ENCODE measurements around the gene IQCH.
"Not testable (repeated sequence)": the region's sequence is repeated elsewhere in the genome, so short reads cannot be mapped to it uniquely, and the experiment has no call there.

IQCH gene

DNA sequence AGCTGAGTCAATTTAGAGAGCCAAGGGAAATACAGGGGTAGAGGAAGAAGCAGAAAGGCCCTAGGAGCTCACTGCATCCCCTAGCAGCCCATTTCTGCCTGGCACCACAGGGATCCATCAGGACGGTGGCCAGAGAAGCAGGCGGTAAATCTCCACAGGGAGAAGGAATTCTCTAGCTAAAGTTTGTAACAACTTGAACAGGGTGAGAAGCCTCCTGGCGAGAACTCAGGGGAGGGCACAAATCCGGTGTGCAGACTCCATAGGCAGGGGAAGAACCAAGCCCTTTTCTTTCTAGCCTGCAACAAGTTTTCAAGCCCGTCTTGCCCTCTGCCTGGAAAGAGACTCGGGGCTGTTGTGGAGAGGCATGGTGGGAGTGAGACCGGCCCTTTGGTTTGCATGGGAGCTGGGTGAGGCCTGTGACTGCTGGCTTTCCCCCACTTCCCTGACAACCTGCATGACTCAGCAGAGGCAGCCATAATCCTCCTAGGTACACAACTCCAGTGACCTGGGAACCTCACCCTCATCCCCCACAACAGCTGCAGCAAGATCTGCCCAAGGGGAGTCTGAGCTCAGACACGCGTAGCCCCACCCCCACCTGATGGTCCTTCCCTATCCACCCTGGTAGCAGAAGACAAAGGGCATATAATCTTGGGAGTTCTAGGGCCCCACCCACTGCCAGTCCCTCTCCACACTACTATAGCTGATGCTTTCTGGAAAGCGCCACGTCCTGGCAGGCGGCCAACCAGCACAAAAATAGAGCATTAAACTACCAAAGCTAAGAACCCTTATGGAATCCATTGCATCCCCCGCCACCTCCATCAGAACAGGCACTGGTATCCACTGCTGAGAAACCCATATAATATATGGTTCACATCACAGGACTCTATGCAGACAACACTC is 182.0 kb downstream of the IQCH start:
- not testable (repeated sequence) for DNase-seq

DNA sequence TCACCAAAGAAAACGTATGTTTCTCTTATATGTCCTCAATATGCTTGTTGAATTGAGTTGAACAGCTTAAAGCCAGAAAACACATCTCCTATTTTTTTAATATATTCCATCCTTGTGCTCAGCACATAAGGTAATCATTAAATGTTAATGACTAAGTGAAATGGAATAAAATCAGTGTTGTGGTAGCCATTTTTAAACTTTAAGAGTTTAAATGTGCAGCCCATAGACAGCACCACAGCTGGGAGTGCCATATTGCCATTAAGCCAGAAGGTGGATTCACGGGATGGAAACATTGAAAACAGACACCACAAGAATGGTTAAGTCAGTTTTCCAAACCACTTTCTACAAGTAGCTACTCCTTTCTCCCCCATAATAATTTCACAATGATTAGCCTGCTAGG is 189.5 kb downstream of the IQCH start:
- DNase-seq = no peak

DNA sequence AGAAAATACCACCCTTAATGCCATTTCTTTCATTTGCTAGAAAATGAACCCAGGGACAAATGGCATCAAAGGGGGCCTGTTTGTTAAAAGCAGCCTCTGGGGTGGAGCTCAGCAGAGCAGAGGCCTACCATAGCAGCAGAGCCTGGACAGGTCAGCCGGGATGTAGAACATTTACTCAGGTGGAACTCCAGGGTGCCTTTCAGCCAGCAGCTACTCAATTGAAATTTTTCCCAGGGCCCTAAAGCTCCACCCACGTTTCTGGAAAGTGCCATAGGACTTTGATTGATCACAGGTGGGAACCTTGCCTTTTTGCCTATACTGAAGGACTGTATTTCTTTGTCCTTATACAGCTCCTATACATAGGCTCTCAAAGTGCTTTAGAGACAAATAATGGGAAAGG is 191.9 kb downstream of the IQCH start:
- DNase-seq = no peak

DNA sequence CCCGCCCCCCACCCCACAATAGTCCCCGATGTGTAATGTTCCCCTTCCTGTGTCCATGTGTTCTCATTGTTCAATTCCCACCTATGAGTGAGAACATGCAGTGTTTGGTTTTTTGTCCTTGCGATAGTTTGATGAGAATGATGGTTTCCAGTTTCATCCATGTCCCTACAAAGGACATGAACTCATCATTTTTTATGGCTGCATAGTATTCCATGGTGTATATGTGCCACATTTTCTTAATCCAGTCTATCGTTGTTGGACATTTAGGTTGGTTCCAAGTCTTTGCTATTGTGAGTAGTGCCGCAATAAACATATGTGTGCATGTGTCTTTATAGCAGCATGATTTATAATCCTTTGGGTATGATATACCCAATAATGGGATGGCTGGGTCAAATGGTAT is 193.8 kb downstream of the IQCH start:
- not testable (repeated sequence) for DNase-seq

DNA sequence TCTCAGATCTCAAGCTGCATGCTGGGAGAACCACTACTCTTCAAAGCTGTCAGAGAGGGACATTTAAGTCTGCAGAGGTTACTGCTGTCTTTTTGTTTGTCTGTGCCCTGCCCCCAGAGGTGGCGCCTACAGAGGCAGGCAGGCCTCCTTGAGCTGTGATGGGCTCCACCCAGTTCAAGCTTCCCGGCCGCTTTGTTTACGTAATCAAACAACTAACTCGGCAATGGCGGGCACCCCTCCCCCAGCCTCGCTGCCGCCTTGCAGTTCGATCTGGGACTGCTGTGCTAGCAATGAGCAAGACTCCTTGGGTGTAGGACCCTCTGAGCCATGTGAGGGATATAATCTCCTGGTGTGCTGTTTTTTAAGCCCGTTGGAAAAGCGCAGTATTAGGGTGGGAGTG is 199.1 kb downstream of the IQCH start:
- DNase-seq = not testable (repeated sequence)

DNA sequence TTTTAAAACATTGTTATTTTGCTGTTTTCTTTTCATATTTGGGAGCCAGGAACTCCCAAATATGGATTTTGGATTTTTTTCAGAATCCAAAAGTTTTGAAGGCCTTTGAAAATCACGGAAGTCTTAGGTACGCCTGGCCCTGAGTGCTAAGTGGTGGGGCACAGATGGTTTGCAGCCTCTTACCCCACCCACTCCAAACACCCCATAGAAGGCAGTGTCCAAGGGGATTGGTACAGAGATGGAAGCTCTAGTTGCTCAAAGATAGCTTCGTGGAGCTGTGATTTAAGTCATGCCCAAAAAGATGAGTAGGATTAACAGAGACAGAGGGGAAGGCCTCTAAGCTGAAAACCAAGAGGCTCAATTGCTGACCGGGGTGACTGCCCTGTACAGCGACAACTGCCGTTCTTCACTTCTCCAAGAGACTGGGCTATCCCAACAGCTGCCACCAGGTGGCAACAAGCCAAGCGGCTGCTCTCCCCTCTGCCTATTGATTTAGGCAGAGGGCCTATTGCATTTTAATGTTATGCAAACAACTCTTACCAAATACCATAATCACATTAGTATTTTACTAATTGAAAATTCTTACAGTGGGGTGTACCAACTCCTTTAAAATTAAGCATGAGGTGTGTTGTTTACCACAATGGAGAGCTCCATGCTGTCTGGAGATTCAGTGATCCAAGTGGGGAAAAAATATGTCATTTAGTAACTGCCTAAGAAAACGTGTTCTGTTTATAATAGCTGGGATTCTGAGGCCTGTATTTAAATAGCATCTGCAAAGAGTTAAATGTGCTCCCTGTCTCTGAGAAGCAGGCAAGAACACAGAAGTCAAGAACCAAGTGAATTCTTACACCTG is 202.3 kb downstream of the IQCH start:
- DNase-seq = peak in 50 of 56 donors; percentile 7 to 87 (median 46)

DNA sequence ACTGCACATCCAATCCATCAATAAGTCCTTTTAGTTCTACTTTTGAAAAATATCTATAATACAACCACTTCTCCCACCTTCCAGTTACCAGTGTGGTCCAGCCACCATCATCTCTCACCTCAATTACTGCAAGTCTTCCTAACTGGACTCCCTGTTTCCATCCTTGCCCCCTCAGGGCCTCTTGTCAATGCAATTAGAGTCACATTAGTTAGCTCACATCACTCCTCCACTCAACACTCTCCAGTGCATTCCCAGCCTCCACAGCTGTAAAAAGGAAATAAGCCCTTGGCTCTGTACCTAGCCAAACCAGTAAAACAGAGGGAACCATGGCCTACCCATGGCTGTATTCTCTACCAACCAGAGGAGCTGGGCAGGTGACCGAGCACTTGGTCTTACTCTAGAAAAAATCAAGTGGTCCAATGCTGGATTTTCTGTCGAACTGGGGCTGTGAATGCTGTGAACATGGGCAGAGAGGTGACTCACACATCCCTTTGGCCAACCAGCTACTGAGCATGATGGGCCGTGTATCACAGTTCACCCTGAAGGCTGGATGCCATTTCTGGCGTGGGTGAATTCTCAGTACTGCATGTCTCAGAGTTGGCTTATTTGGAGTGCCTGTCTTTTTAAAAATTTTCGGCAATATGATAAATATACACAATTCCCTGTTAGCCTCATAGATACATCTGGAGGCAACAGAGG is 203.9 kb downstream of the IQCH start:
- DNase-seq = no peak

DNA sequence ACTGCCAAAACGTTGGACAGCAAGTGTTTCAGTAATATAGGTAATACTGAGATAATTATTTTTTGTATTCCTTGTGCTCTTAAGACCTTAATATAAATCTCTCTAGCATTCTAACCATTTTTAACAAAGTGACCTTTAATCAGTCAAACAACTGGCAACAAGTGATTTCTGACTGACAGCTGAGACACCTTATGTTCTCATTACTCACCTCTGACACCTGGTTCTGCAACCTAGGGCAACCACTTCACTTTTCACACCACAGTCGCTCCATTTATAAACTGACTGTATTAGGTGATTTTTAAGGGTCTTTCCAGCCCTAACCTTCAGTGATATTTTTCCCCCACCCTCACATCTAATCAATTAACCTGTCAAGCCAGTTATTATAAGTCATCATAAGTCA is 205.9 kb downstream of the IQCH start:
- no peak for DNase-seq

DNA sequence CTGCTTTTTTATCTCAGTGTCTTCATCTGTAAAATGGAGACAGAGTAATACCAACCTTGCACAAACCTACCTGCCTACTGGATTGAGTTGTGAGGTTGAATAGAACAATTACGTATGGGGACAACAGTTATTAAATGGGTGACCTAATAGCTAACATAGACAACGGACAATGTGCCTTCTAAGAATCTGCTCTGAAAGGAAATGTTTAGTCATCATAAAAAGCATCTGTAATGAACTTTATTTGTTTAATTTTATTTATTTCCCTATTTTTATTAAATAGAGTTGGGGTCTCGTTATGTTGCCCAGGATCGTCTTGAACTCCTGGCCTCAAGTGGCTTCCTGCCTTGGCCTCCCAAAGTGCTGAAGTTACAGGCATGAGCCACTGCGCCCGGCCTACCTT is 207.1 kb downstream of the IQCH start:
- no peak for DNase-seq

DNA sequence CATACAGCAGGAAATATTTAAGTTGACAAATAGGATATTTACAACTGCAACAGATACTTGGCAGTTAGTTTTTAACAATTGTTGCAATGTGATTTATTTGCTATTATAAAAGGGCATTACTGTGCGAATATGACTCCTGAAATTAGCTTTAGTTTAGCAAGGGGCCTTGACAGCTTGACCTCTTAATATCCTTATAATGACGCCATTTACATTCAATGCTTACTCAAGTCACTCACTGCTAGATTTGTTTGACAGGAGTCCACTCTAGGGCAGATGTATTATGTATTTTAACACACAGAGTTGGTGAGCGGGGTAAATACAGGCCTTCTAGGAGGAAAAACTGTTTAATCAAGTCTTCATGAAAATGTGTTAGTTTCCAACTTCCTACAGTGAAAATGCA is 208.3 kb downstream of the IQCH start:
- DNase-seq = no peak

DNA sequence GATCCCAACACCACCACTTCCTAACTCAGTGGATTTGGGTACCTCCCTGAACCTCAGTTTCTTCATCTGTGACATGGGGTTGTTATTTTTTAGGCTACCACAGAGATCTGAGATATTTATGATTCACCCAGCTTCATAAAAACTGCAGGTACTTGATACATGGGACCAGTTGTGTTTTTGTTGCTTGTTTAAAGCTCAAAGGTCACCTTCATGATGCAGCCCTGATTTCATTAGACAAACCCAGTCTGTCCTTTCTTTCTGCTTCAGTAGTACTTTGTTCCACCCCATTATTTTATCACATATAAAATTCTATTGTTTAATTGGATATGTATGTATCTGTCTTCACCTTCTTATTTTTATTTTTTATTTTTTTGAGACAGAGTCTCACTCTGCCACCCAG is 208.9 kb downstream of the IQCH start:
- DNase-seq = no peak

DNA sequence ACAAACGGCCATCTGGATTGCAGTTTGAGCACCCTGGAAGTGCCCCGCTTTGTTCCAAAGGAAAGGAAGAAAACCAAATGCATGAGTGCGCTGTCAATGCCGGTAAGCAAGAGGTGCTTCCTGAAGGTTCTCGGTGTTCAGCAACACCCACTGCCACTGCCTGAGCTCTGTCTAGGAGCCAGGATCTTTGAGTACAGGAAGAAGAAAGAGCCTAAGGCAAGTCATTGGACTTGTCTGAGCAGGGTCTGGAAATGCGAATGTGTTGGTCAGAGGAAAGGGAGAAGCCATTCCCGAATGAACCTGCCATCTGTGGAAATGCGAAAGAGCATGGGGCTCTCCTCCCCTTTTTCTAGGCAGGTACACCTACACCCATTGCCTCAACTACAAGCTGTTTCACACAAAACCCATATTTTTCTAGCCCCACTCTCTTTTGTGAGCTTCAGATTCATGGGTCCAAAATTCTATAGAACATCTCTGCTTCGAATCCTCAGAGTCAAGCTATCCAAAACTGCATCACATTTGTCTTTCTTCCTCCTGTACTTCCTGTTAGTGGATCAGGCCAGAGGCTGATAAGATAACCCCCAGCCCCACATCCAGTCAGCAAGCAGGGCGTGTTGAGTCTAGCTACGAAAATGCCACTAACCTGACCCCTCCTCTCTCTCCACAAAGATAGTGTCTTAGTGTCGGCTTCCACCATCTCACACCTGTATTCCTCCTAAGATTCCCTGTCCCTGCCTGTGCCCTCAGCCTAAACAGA is 210.8 kb downstream of the IQCH start:
- DNase-seq = no peak

DNA sequence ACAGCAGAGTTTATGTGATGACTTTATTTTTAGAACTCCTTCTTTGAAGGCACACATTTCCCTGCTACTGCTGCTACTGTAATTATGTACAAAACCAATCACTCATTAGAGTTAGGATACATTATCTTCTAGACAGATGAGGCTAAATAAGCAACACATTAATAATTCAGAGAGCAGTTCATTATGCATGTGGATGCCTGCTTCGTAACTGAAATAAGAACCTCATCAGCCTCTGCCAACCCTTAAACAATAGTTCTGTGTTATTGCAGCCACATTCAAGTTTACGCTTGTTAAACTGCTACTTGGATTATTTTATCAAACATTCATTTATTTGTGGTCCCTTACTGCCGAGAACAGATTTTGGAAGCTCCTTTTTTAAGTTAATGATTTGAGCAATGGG is 213.8 kb downstream of the IQCH start:
- no peak for DNase-seq

DNA sequence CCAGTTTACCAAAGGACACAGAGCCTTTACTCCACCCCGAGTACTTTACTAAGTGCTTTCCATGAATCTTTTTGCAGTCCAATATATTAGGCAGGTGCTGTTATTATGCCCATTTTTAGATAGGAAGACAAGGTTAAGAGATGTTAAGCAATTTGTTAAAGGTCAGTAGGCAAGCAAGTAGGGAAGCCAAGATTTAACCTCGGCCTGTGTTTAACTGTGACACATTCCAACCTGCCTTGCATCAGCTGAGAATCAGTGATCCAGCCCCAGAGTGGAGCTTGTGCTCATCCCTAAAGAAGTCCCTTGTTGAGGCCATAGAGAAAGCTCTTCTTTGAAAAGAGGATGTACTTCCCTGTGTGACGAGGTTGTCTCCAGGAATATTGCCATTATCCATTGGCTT is 215.1 kb downstream of the IQCH start:
- no peak for DNase-seq

DNA sequence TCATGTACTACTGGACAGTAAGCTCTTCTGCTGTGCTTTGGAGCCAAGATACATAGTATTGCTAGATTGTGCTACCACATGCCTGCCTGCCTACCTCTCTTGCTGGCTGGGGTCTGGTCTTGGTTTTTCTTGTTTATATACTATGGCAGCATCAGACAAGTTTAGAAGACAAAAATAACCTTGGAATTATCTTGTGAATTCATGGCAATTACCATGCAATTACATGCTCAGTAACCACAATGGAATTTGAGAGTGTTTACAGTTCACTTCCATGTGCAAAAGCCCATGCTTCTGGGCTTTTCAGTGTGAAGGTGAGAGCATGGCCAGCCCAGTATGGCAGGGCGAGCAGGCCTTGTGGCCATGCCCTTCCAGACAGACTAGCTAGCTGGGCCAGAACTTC is 218.4 kb downstream of the IQCH start:
- DNase-seq = no peak

DNA sequence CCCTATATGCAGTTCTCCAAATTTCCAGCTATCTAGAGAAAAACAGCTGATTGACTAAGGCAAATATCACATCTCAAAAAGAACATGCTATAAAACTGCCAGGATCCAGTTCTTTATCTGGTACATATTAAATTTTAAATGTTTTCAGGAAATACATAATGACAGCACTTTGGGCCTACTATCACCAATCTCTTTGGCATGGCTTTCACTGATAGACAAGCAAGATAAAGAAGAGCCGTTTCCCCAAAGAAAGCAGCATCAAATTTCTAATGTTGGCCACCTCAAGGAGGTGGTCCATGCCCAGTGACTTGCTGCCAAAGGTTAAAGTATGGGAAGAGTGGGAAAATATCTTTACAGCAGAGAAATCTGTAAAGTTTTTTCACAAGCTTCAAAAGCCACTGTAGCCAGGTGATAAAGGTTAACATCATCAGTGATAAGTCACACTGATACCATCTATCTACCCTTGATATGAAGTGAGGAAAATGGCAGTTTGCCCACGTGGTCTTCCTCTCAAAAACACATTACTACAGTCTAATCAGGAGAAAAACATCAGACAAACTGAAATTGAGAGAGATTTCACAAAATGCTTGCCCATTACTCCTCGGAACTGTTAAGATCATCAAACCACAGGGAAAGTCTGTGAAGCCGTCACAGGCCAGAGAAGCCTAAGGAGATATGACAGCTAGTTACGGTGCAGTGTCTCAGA is 220.0 kb downstream of the IQCH start:
- DNase-seq = no peak

DNA sequence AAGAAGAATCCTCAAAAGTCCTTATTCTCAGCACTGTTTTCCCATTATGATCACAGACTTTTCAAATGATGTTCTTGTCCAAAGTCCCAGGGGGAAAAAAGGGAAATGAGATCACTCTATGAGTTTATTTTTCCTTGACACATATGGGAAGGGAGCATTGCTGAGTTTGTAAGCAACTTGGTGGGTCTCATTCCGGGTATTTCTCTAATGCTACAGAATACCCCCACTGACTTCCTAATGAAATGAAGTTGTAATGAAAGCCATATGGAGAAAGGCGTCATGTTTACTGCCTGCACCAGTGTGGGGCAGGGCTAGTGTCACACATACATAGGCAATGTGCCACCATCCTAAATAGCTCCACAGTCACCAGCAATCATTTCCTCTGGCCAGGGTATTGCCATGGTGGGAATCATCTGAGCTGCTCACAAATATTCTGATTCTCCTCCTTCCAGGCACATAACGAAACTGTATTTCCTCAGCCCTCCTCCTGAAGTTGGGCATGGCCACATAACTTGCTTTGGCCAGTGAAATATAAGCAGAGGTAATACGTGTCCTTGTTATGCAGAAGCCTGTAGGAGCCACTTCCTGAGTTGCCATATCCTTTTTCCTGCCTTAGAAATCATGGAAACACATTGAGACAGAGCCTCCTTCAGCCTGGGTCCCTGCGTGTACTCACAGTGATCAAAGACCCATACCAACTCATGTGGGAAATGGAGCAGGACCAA is 225.4 kb downstream of the IQCH start:
- no peak for DNase-seq

DNA sequence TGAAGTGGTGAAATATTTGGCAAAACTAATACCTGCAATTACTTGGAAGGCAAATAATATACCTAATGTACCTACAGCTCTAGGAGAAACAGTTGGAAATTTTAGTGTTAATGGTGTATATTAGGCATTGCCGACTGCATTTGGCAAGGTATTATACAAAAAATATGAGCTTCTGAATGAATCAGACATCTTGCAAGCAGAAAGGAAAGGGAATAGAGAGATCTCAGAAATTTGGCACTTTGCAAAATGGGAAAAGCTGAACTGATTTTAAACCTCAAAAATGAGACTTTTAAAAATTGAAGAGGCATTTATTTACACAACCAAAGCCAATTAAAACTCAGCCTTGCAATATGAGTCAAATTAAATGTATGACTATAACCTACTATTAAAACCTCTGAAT is 226.2 kb downstream of the IQCH start:
- no peak for DNase-seq

DNA sequence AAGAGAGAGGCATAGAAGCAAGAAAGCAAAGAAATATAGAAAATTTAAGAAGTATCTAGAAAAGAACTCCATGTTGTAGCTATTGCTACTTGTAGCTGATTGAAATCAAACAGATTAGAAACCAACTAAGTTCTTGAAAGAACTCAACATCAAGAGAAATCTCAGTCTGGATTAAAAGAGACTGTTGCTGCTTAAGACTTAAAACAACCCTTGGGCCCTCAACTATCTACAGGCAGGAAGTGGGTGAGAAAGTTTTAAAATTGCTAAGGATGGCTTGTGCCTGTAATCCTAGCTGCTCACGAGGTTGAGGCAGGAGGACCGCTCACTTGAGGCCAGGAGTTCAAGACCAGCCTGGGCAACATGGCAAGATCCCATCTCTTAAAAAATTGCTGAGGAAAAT is 227.1 kb downstream of the IQCH start:
- DNase-seq = no peak

DNA sequence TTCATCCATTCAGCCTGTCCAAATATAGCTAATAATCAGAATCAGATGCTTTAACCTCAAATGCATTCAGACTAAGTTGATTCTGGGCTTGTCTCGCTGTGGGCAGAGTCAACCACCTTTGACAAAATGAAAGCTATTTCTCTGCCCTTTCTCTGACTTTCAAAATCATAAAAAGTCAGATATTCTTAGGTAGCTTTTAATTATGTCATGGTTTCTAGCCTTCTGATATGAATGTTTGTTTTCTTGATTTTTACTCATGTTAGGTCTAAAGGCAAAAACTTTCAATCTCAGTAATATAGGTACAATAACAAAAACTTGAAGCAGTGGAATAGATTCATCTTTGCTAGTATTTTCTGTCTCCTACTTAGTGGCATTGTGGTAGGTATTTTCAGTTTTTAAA is 241.0 kb downstream of the IQCH start:
- DNase-seq = no peak
